IMR-90 (cell line): ENCODE results near the gene MAP3K5. TPM values are rescaled to one million over a fixed set of nuclear protein-coding genes. Genes with fewer than 3 reads are reported as not detected.

Experiments used
- ATAC-seq: fragments of 200-7000 bp; cut with Tn5 transposase; 2 replicates; pipeline ENCODE4 v1.9.1; 2020; ENCODE audit warnings: low read depth, mild to moderate bottlenecking, moderate library complexity
- BruUV-seq: library from RNA; stranded (reverse); fragments of 400-500 nt; replicated peaks from 2 replicates; lab custom pipeline; 2021; lab: Mats Ljungman, UMichigan
- CTCF ChIA-PET: fragments of 300-600 bp; formaldehyde crosslinking; extraction: SDS; loops from one replicate; lab custom pipeline; 2021; ENCODE audit warnings: antibody characterized with exemption; lab: Yijun Ruan, JAX
- POLR2A ChIA-PET: fragments of 300-600 bp; sonication (Branson Sonifier 250); formaldehyde crosslinking; loops from one replicate; lab custom pipeline; 2022; ENCODE audit warnings: antibody characterized with exemption; ENCODE audit not compliant: unreplicated experiment; lab: Charles Lee
- DNase-seq: peaks from one replicate; pipeline ENCODE4 v3.0.0; 2013
- H2AFZ ChIP-seq: replicated peaks from 2 replicates; pipeline ENCODE3; 2013; ENCODE audit warnings: low read length, mild to moderate bottlenecking; ENCODE audit not compliant: poor library complexity
- H2AK5ac ChIP-seq: 2 replicates; pipeline ENCODE4 v1.6.1; 2013; ENCODE audit warnings: low read depth, low read length, inconsistent platforms
- H2AK9ac ChIP-seq: replicated peaks from 2 replicates; pipeline ENCODE3; 2013; ENCODE audit warnings: mild to moderate bottlenecking, low read depth, low read length, moderate library complexity; ENCODE audit not compliant: poor library complexity
- H2BK120ac ChIP-seq: 2 replicates; pipeline ENCODE4 v1.6.1; 2013; ENCODE audit warnings: low read depth, low read length, inconsistent platforms
- H2BK15ac ChIP-seq: 3 replicates; pipeline ENCODE4 v1.6.1; 2013; ENCODE audit warnings: low read depth, low read length, inconsistent platforms
- H2BK20ac ChIP-seq: 2 replicates; pipeline ENCODE4 v1.6.1; 2013; ENCODE audit warnings: low read depth, mild to moderate bottlenecking, inconsistent platforms, low read length, moderate library complexity
- H2BK5ac ChIP-seq: 2 replicates; pipeline ENCODE4 v1.6.1; 2013; ENCODE audit warnings: mild to moderate bottlenecking, low read depth, low read length, inconsistent platforms; ENCODE audit not compliant: poor library complexity, severe bottlenecking
- H3K14ac ChIP-seq: replicated peaks from 2 replicates; pipeline ENCODE4 v1.6.1; 2013; ENCODE audit warnings: low read depth, low read length, inconsistent platforms
- H3K18ac ChIP-seq: 2 replicates; pipeline ENCODE4 v1.6.1; 2013; ENCODE audit warnings: low read depth, low read length, control low read depth
- H3K23ac ChIP-seq: 2 replicates; pipeline ENCODE4 v1.6.1; 2013; ENCODE audit warnings: low read depth, low read length, inconsistent platforms
- H3K27ac ChIP-seq: 2 replicates; pipeline ENCODE4 v1.5.1; 2013; ENCODE audit warnings: mild to moderate bottlenecking, control low read depth, low read length; ENCODE audit not compliant: insufficient read depth
- H3K27me3 ChIP-seq: 2 replicates; pipeline ENCODE4 v1.6.1; 2013; ENCODE audit warnings: low read length; ENCODE audit not compliant: control insufficient read depth, insufficient read depth
- H3K36me3 ChIP-seq: 2 replicates; pipeline ENCODE4 v1.6.1; 2013; ENCODE audit warnings: low read length, mixed read lengths; ENCODE audit not compliant: control insufficient read depth, insufficient read depth
- H3K4ac ChIP-seq: 2 replicates; pipeline ENCODE4 v1.6.1; 2013; ENCODE audit warnings: low read depth, low read length, inconsistent platforms
- H3K4me1 ChIP-seq: 2 replicates; pipeline ENCODE4 v1.6.1; 2013; ENCODE audit warnings: low read length, mixed read lengths; ENCODE audit not compliant: control insufficient read depth, insufficient read depth
- H3K4me2 ChIP-seq: 2 replicates; pipeline ENCODE4 v1.6.1; 2013; ENCODE audit warnings: low read depth, mild to moderate bottlenecking, control low read depth, low read length, moderate library complexity
- H3K4me3 ChIP-seq: 2 replicates; pipeline ENCODE4 v1.5.1; 2013; ENCODE audit warnings: low read depth, mild to moderate bottlenecking, control low read depth, low read length, moderate library complexity; ENCODE audit not compliant: insufficient read depth
- H3K56ac ChIP-seq: 2 replicates; pipeline ENCODE4 v1.6.1; 2013; ENCODE audit warnings: low read length, inconsistent platforms; ENCODE audit not compliant: insufficient read depth; ENCODE audit errors: extremely low read depth
- H3K79me1 ChIP-seq, 2 experiments: 2 replicates each; pipeline ENCODE4 v1.6.1; 2013; ENCODE audit warnings: low read length in 2 of 2, inconsistent platforms in 1 of 2, low read depth in 1 of 2
- H3K9ac ChIP-seq: 2 replicates; pipeline ENCODE4 v1.6.1; 2013; ENCODE audit warnings: low read depth, low read length, control low read depth
- H3K9me1 ChIP-seq: 2 replicates; pipeline ENCODE4 v1.6.1; 2013; ENCODE audit warnings: low read length, inconsistent platforms; ENCODE audit not compliant: insufficient read depth
- H3K9me3 ChIP-seq: 2 replicates; pipeline ENCODE4 v1.6.1; 2013; ENCODE audit warnings: low read length; ENCODE audit not compliant: control insufficient read depth, insufficient read depth
- H4K20me1 ChIP-seq: 2 replicates; pipeline ENCODE4 v1.6.1; 2013; ENCODE audit warnings: low read length, inconsistent platforms; ENCODE audit not compliant: insufficient read depth
- H4K5ac ChIP-seq: 2 replicates; pipeline ENCODE4 v1.6.1; 2013; ENCODE audit warnings: mild to moderate bottlenecking, low read depth, low read length, control low read depth
- H4K8ac ChIP-seq, 2 experiments: 2 replicates each; pipeline ENCODE4 v1.6.1; 2013; ENCODE audit warnings: low read depth in 2 of 2, low read length in 2 of 2, control low read depth in 1 of 2, inconsistent platforms in 1 of 2
- H4K91ac ChIP-seq: 2 replicates; pipeline ENCODE4 v1.6.1; 2013; ENCODE audit warnings: low read depth, low read length, inconsistent platforms; ENCODE audit not compliant: insufficient read depth
- BHLHE40 ChIP-seq: fragments of 150-350 bp; IDR thresholded peaks from 2 replicates; pipeline ENCODE4 v1.6.1; 2016; ENCODE audit warnings: mild to moderate bottlenecking, low read depth, low read length
- CEBPB ChIP-seq: IDR thresholded peaks from 2 replicates; pipeline ENCODE4 v1.6.1; 2012; ENCODE audit warnings: low read depth, low read length, improper control_type of control experiment
- CHD1 ChIP-seq: IDR thresholded peaks from 2 replicates; pipeline ENCODE4 v1.6.1; 2012; ENCODE audit warnings: low read depth, low read length, improper control_type of control experiment
- CTCF ChIP-seq: conservative IDR thresholded peaks from 2 replicates; pipeline ENCODE4 v1.5.1; 2012; ENCODE audit warnings: mild to moderate bottlenecking, low read depth, low read length, improper control_type of control experiment
- ELK1 ChIP-seq: fragments of 150-350 bp; IDR thresholded peaks from 2 replicates; pipeline ENCODE4 v1.6.1; 2016; ENCODE audit warnings: low read depth, mild to moderate bottlenecking, low read length, moderate library complexity, borderline replicate concordance
- FOS ChIP-seq: fragments of 150-350 bp; IDR thresholded peaks from 2 replicates; pipeline ENCODE4 v1.6.1; 2016; ENCODE audit warnings: low read depth, low read length
- MAFK ChIP-seq: IDR thresholded peaks from 2 replicates; pipeline ENCODE4 v1.6.1; 2012; ENCODE audit warnings: low read depth, low read length, improper control_type of control experiment
- MAZ ChIP-seq: IDR thresholded peaks from 2 replicates; pipeline ENCODE4 v1.6.1; 2012; ENCODE audit warnings: low read depth, mild to moderate bottlenecking, low read length, improper control_type of control experiment, moderate library complexity, borderline replicate concordance
- MXI1 ChIP-seq: IDR thresholded peaks from 2 replicates; pipeline ENCODE4 v1.6.1; 2012; ENCODE audit warnings: low read depth, mild to moderate bottlenecking, low read length, moderate library complexity, borderline replicate concordance
- NFE2L2 ChIP-seq: fragments of 150-350 bp; IDR thresholded peaks from 2 replicates; pipeline ENCODE4 v1.6.1; 2016; ENCODE audit warnings: low read depth, mild to moderate bottlenecking, low read length
- POLR2A ChIP-seq: IDR thresholded peaks from 2 replicates; pipeline ENCODE4 v1.6.1; 2012; ENCODE audit warnings: mild to moderate bottlenecking, low read depth, low read length
- RAD21 ChIP-seq: IDR thresholded peaks from 2 replicates; pipeline ENCODE4 v1.6.1; 2012; ENCODE audit warnings: low read length, improper control_type of control experiment
- RCOR1 ChIP-seq: IDR thresholded peaks from 2 replicates; pipeline ENCODE4 v1.6.1; 2012; ENCODE audit warnings: mild to moderate bottlenecking, low read length, improper control_type of control experiment; ENCODE audit not compliant: insufficient replicate concordance
- RFX5 ChIP-seq: IDR thresholded peaks from 2 replicates; pipeline ENCODE4 v1.8.0; 2012; ENCODE audit warnings: low read depth, mild to moderate bottlenecking, low read length, moderate library complexity
- SMC3 ChIP-seq: fragments of 150-350 bp; IDR thresholded peaks from 2 replicates; pipeline ENCODE4 v1.6.1; 2016; ENCODE audit warnings: low read depth, mild to moderate bottlenecking, antibody characterized with exemption, low read length, moderate library complexity
- USF2 ChIP-seq: fragments of 150-350 bp; IDR thresholded peaks from 2 replicates; pipeline ENCODE4 v1.6.1; 2017; ENCODE audit warnings: mild to moderate bottlenecking, antibody characterized with exemption, low read length, low read depth
- WGBS, 2 experiments: methylation state at CpG; one replicate each; pipeline versions ENCODE4 v1.1.5 to v1.1.7; 2013; ENCODE audit warnings: missing lambda C conversion rate in 2 of 2; ENCODE audit not compliant: insufficient read length in 1 of 2; ENCODE audit errors: extremely low coverage in 2 of 2; 5-methylcytosine and 5-hydroxymethylcytosine counted together
- dilution Hi-C: fragments of 300-500 bp; cut with HindIII; formaldehyde crosslinking; loops from one replicate; pipeline ENCODE4 v1.14.3; 2018; ENCODE audit warnings: low sequenced_read_pairs; ENCODE audit not compliant: unreplicated experiment
- in situ Hi-C: fragments of 300-500 bp; cut with MboI; formaldehyde crosslinking; loops from 3 replicates; pipeline ENCODE4 v1.14.3; 2019; ENCODE audit warnings: low sequenced_read_pairs, inconsistent platforms, mixed read lengths
- intact Hi-C: fragments of 100-400 bp; cut with micrococcal nuclease; formaldehyde crosslinking; loops from 2 replicates; pipeline ENCODE4 v1.10.0; 2022
- polyA plus RNA-seq, 3 experiments: library from polyadenylated mRNA; depleted of rRNA; stranded (reverse); fragments of >200 nt; gene quantifications; 2 replicates each; pipeline ENCODE4 v1.2.3, GENCODE V29; 2012; ENCODE audit warnings: low replicate concordance in 1 of 3
- total RNA-seq: library from RNA; depleted of rRNA; stranded (reverse); fragments of >200 nt; gene quantifications from 2 replicates; pipeline ENCODE4 v1.2.3, GENCODE V29; 2012

Gene MAP3K5
- total and polyA plus RNA-seq, 2 of the 4 experiments (the other 2 are of a cell fraction), result 5.4 to 17.6 TPM

GRCh38 chr6:136820561-136820960, 28.3 kb upstream of the MAP3K5 start:
- H2BK20ac ChIP-seq, result no peak overlapping the region
- H4K91ac ChIP-seq, result no peak overlapping the region
- no peak for TF ChIP-seq USF2
- TF ChIP-seq RFX5, result no peak
- TF ChIP-seq CEBPB, result no peak
- no peak for TF ChIP-seq MAFK
- no peak for TF ChIP-seq RCOR1
- no peak for TF ChIP-seq FOS
- no peak for TF ChIP-seq ELK1
- no peak for TF ChIP-seq MAZ
- TF ChIP-seq CTCF, result no peak
- TF ChIP-seq MXI1, result no peak
- no peak for TF ChIP-seq SMC3
- TF ChIP-seq BHLHE40, result no peak
- TF ChIP-seq CHD1, result no peak
- TF ChIP-seq NFE2L2, result no peak
- TF ChIP-seq RAD21, result no peak
- TF ChIP-seq POLR2A, result no peak
- H3K9ac ChIP-seq, result no peak overlapping the region
- no peaks in the 10 kb centered on the region for H3K36me3 ChIP-seq
- H3K4me3 ChIP-seq, result no peak overlapping the region
- WGBS, 2 experiments, result no CpG with 5 or more reads among the region's 2 CpGs
- H3K23ac ChIP-seq, result no peak overlapping the region
- no peak overlapping the region for H3K18ac ChIP-seq
- H3K27ac ChIP-seq, result no peak overlapping the region
- peaks cover 5% of the 10 kb centered on the region for H3K4me1 ChIP-seq
- H2BK15ac ChIP-seq, result no peak overlapping the region
- dilution Hi-C loops (no loop called here), in situ Hi-C loops (no loop called here), intact Hi-C loops (no loop called here)
- CTCF ChIA-PET, result no interaction called here
- H3K4ac ChIP-seq, result no peak overlapping the region
- no peak overlapping the region for H2AK9ac ChIP-seq
- peaks cover 3% of the 10 kb centered on the region; the same call in 1 of the 2 replicates for H3K27me3 ChIP-seq
- no peaks in the 10 kb centered on the region for H3K9me3 ChIP-seq
- peaks cover 6 to 7% of the 10 kb centered on the region in 2 experiments; a peak in 3 of 4 replicates for H3K79me1 ChIP-seq
- no peaks in the 10 kb centered on the region for H3K9me1 ChIP-seq
- H2AFZ ChIP-seq, result no peak overlapping the region
- no peak overlapping the region for H3K14ac ChIP-seq
- no peak overlapping the region for H2AK5ac ChIP-seq
- no peak overlapping the region for H2BK5ac ChIP-seq
- H2BK120ac ChIP-seq, result no peak overlapping the region
- POLR2A ChIA-PET, result no interaction called here
- DNase-seq (no peak), ATAC-seq (no peak)
- no peaks in the 10 kb centered on the region for H4K20me1 ChIP-seq
- H3K4me2 ChIP-seq, result no peak overlapping the region
- no peak overlapping the region for H3K56ac ChIP-seq
- H4K5ac ChIP-seq, result no peak overlapping the region
- no TSS peak for BruUV-seq
- no peak overlapping the region for H4K8ac ChIP-seq
